SHP77 treated with DMSO at 0.1 percent for 48 hours (cell line): ENCODE measurements around the gene USP3.
"Not testable (repeated sequence)": the region's sequence is repeated elsewhere in the genome, so short reads cannot be mapped to it uniquely, and the experiment has no call there.

Experiments used
- DNase-seq: peaks from one replicate; lab custom pipeline; 2025; lab: John Stamatoyannopoulos, UW

Gene USP3

DNA sequence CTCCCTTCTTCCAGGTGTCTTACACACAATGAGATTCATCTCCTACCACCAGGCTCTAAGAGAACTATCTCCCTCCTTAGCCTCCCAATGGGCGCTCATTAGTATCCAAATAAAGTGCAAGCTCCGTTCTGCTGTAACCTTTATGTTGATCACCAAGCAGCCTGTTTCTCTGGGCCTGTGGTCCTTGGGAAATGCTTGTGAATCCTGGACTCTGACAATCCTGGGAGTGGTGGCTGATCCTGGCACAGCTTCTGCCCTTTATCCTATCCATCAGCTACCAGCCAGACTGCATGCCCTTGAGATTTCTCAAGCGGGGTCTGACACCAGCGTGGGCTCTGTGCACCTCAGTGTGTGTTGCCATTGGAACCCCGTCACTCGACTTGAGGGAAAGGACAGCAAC, 26.1 kb upstream of the USP3 start:
- DNase-seq = no peak

DNA sequence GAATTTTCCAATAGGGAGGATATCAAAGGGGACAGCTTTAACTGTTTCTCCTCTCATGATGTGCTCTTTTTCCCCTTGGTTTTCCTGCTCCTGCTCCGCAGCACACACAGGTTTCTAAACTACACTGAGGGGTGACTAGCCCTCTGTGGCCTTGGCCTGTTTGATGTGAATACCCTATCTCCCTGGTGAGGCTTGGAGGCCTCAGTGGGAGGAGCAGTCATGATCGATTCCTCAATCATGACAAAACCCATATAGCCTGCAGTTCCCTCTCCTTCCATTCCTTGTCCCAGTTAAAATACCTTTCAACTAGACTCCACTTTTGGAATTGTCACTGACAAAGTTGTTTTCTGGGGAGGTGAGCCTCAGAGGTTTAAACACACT, 24.0 kb upstream of the USP3 start:
- DNase-seq = no peak

- no peak for DNase-seq
Measured at GRCh38 chr15:63481105-63481810, 23.1 kb upstream of the USP3 start.

DNA sequence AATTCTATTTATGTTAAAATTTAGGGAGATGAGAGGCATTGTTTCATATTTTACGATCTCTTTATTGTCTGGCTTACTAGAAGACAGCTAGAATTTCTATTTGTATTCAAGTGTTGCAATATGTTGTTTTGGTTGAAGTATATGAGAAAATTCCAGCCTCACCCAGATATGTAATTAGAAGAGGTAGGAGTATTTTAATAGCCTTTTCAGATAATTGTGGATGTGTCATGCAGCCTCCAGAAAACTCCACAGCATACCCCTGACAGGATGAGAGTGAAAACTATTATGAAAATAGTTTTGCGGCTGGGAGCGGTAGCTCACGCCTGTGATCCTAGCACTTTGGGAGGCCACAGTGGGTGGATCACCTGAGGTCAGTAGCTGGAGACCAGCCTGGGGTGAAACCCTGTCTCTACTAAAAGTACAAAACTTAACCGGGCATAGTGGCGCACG, 21.5 kb upstream of the USP3 start:
- DNase-seq = no peak

- DNase-seq = no peak
Measured at GRCh38 chr15:63483521-63484371, 20.6 kb upstream of the USP3 start.

GRCh38 chr15:63484433-63485186, 19.8 kb upstream of the USP3 start:
- DNase-seq = no peak

GRCh38 chr15:63487076-63487757, 17.2 kb upstream of the USP3 start:
- peak; percentile 21 for DNase-seq

DNA sequence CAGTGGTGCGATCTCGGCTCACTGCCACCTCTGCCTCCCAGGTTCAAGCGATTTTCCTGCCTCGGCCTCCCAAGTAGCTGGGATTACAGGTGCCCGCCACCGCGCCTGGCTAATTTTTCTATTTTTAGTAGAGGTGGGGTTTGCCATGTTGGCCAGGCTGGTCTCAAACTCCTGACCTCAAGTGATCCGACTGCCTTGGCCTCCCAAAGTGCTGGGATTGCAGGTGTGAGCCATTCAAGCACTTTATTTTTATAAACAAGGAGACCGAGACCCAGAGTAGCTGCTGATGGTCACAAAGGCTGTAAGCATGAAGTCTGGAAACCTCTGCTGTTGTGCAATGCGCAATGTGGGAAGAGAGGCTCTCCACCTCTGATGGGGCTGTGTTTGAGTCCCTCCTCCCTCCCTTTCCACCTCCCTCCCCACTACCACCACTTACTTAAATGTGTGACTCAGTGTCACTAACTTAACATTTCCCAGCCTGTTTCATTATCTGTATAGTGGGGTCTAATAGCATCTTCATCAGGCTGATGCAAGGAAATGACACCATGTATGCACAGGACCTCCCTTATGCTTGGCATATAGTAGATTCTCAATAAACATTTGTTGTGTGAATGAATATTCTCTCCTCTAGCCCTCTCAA, 16.5 kb upstream of the USP3 start:
- DNase-seq = not testable (repeated sequence)

DNA sequence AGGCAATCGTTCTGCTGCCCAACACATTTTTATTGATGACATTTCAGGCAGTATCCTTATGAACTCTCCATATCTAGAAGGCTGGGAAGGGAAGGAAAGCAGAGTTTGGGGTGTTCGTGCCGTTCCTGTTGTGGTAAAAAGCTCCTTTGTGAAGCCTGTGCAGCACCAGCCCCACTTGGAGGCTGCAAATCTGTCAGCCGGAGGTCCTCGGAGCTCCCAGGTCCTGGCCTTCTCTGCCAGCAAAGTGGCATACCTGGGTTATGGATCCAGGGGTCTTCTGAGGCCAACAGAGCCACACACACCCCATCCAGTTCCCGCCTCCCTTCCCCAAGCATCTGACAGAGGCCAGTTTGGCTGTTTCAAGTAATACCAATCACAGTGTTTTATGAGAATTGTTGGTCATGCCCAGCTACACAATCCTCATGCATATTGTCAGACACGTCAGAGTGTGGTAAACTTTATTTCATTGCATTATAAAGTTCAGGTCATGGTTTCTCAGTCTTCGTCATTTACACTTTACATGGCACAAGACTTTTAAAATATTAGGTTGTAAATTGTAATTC, 15.9 kb upstream of the USP3 start:
- DNase-seq = no peak

- no peak for DNase-seq
Measured at GRCh38 chr15:63489352-63489751, 15.0 kb upstream of the USP3 start.

GRCh38 chr15:63490345-63491034, 13.9 kb upstream of the USP3 start:
- DNase-seq = no peak

GRCh38 chr15:63491116-63491827, 13.1 kb upstream of the USP3 start:
- DNase-seq = no peak

DNA sequence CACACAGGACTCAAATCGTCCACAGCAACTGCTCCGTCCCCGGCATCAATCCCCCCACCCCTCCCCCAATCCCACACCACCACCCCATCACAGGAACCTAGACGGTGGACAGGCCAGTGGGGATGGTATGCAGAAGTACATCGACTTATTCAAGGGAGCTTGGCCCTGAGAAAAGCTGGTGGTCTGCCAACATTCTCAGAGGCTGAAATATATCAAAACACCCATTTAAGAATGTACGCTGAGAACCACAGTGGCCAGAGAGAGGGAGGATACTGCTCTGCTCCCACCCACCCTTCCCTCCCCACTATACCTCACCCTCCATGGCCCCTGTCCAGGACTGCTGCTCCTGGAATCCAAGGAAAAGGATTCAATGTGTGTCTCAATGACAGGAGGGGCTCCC, 12.4 kb upstream of the USP3 start:
- no peak for DNase-seq

DNA sequence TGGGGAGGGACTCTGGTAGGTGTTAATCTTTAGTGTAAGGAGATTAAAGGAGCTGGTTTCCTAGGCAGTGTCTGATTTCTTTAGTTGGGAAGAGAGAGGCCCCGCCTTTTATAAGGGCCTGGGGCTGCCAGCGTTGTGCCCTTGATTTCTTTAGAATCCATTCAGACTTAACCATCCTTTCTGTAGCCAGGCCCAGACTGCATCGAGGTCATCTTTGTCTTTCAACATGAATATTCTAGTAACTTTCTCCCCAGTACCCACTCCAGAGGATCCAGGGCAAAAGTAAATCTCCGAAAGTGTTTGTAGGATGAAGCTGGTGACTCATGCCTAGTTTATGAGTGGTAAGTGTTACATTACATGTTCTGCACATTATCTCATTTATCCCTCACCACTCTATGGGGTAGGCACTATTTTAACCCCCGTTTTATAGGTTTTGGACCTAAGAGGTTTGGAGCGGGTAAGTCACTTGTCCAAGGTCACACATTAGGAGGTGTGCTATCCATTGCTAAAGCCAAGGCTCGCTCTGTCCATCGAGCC, 11.8 kb upstream of the USP3 start:
- no peak for DNase-seq

- DNase-seq = no peak
Measured at GRCh38 chr15:63493436-63493835, 11.0 kb upstream of the USP3 start.

DNA sequence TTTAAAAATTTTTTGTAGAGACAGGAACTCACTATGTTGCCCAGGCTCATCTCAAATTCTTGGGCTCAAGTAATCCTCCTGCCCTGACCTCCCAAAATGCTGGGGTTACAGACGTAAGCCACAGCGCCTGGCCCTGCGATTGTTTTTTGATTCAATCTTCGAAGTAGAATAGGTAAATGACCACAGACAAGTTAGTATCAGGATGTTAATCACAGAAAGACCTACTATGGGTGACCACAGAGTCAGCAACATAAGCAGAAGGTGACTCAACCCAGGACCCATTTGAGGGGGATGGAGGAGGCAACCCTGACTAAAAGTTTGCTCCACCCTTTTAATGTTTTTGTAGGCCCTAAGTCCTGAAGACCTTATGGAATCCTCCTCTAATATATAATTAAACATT, 10.0 kb upstream of the USP3 start:
- DNase-seq = no peak

- DNase-seq = no peak
Measured at GRCh38 chr15:63495343-63495742, 9.1 kb upstream of the USP3 start.

DNA sequence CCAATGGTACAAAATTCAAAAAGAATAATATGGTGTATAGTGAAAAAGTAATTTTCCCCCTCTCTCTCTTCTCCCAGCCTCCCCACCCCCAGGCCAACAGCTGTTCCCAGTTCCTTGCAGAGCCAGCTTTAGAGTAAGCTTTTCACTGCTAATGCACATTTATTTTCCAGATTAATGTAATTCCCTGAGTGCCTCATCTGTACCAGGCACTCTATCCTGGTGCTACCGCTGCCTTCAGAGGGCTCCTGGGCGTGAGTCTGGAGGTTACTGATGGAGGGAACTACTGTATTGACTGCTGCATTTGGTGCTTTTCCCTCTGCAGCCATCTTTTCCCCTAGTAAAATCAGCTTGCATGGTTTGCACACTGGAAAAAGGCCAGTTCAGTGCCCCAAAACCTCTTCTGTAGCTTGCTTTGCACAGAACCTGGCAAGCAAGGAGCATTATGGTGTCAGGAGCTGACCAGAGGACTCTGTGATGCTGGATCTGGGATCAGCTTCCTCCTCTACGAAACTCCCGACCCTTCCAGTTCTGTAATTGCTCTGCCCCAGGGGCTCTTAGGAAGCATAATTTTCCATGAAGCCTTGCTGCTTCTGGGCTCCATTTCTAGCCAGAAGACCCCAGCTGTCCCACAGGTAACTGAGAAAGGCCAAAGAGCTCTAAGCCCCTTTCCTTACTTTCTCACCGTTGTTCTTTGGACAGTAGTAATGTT, 8.5 kb upstream of the USP3 start:
- DNase-seq = no peak
